ENCODE measurements around the gene KDR. TPM values are rescaled to one million over a fixed set of nuclear protein-coding genes. Genes with fewer than 3 reads are reported as not detected.
A peak's percentile ranks its signal among the peaks of the same experiment; 100 is the strongest.

Gene KDR
- total RNA-seq, 3 donors from 2014 or later, result 20.3 to 64.2 (median 40.6) TPM

DNA sequence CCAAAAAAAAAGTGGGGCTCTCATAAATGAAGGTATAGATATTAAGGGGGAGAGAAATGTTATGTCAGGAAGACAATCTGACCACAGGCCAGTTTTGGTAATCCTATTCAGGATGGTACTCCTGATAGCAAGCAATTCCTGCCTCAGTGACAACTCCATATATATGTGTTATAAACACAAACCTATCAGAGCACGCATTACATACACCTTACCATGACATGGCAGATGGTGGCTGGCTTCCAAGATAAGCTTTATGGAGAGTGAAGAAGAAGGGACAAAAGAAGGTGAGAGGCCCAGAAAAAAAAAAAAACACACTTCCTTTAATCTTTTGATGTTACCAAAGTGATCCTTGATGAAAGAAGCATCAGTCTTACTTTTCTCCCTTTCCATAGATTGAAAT lies 29.5 kb upstream of the KDR start:
- no peaks in the 10 kb centered on the region for H3K27me3 ChIP-seq
- H3K4me3 ChIP-seq, result no peak overlapping the region
- H3K4me1 ChIP-seq, result no peaks in the 10 kb centered on the region
- DNase-seq (ENCODE audit: low spot score in 2 of 2), result no peak
- intact Hi-C loops (cut with DNase I; ENCODE audit: low total_unique reads), result no loop called here
- no peak overlapping the region for H3K27ac ChIP-seq
- no peaks in the 10 kb centered on the region for H3K36me3 ChIP-seq
- no peaks in the 10 kb centered on the region for H3K9me3 ChIP-seq
- TF ChIP-seq POLR2A (IDR thresholded peaks at IDR 0.05) (no peak), POLR2AphosphoS5 (IDR thresholded peaks at IDR 0.05) (no peak)
- TF ChIP-seq, protein P1, sequence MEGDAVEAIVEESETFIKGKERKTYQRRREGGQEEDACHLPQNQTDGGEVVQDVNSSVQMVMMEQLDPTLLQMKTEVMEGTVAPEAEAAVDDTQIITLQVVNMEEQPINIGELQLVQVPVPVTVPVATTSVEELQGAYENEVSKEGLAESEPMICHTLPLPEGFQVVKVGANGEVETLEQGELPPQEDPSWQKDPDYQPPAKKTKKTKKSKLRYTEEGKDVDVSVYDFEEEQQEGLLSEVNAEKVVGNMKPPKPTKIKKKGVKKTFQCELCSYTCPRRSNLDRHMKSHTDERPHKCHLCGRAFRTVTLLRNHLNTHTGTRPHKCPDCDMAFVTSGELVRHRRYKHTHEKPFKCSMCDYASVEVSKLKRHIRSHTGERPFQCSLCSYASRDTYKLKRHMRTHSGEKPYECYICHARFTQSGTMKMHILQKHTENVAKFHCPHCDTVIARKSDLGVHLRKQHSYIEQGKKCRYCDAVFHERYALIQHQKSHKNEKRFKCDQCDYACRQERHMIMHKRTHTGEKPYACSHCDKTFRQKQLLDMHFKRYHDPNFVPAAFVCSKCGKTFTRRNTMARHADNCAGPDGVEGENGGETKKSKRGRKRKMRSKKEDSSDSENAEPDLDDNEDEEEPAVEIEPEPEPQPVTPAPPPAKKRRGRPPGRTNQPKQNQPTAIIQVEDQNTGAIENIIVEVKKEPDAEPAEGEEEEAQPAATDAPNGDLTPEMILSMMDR (IDR thresholded peaks at IDR 0.05), result no peak

DNA sequence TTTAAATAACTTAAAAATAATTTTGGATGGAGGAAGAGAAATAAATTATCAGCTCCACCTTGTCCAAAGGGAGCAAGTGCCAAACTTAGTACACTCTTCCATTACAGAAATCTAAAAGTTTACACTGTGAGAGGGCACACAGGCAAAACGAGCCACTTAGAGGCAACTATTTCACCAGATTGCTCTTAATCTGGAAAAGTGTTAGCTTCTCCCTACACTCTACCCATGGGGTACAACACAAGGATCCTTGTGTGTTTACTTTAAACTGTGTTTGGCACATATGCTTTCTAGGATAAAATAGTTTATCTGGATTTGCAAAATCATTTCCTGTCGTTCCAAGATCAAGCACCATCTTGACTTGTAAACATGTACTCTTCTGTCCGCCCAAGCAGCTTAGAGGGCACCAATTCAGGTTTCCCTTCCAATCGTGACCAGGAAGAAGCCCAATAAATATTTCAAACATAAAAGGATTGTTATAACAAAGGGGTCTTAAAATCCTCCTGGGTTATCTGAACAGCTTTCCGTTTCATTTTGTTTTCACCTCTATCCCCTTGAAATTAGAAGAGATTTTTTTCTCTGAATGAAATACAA lies 29.0 kb upstream of the KDR start:
- TF ChIP-seq POLR2AphosphoS5 (IDR thresholded peaks at IDR 0.05), result no peak
- TF ChIP-seq, protein P1 (IDR thresholded peaks at IDR 0.05), result no peak
- no peak for TF ChIP-seq POLR2A (IDR thresholded peaks at IDR 0.05)
- Histone ChIP-seq H3K27ac (no peak overlapping the region), H3K27me3 (no peaks in the 10 kb centered on the region), H3K36me3 (no peaks in the 10 kb centered on the region), H3K9me3 (no peaks in the 10 kb centered on the region), H3K4me1 (no peaks in the 10 kb centered on the region), H3K4me3 (no peak overlapping the region)
- intact Hi-C loops (cut with DNase I; ENCODE audit: low total_unique reads), result no loop called here
- DNase-seq (ENCODE audit: low spot score in 2 of 2), result no peak

DNA sequence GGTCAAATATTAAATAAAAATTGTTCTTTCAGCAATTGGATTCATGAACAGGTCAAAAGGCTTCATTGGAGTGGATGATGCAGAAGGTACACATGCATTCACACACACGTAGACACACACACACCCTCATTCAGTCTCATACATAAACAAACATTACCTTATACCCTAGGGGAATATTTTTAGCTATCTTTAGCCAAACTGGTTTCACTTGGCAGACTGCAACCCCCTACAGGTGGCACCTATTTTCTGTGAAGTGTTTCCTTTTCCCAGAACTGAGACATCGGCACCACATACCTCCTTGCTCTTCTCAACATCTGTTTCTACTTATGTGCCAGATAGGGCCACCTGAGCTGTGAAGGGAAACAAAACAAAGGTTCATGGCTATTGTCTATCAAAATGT lies 18.5 kb upstream of the KDR start:
- intact Hi-C loops (cut with DNase I; ENCODE audit: low total_unique reads), result no loop called here
- no peaks in the 10 kb centered on the region for H3K9me3 ChIP-seq
- H3K4me3 ChIP-seq, result no peak overlapping the region
- H3K4me1 ChIP-seq, result no peaks in the 10 kb centered on the region
- TF ChIP-seq, protein P1 (IDR thresholded peaks at IDR 0.05), result no peak
- TF ChIP-seq POLR2A (IDR thresholded peaks at IDR 0.05), result no peak
- TF ChIP-seq POLR2AphosphoS5 (IDR thresholded peaks at IDR 0.05), result no peak
- no peak for DNase-seq (ENCODE audit: low spot score in 2 of 2)
- H3K36me3 ChIP-seq, result no peaks in the 10 kb centered on the region
- peak overlapping the region in 1 of 2 donors; percentile 1 for H3K27ac ChIP-seq
- H3K27me3 ChIP-seq, result no peaks in the 10 kb centered on the region

DNA sequence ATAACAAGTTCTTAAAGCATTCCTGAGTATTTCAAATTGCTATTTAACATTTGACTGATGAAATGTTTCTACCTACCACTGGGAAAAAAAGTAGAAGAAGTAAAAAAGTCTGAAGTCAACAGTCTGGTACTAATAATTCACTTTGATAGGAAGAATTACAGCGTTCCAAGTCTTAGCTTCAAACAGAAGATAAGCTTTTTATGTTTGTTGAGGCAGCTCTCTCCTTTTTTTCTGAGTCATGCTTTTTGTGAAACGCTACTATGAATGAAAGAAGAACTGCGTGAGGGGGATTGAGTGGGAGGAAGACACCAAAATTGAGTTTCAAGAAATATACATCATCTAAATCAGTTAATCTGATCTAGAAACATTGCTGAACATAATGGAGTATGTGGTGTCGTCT lies 13.0 kb upstream of the KDR start:
- no peak for TF ChIP-seq POLR2AphosphoS5 (IDR thresholded peaks at IDR 0.05)
- TF ChIP-seq, protein P1 (IDR thresholded peaks at IDR 0.05), result no peak
- no peak for TF ChIP-seq POLR2A (IDR thresholded peaks at IDR 0.05)
- H3K27ac ChIP-seq, result no peak overlapping the region
- no peaks in the 10 kb centered on the region for H3K4me1 ChIP-seq
- H3K36me3 ChIP-seq, result no peaks in the 10 kb centered on the region
- no peaks in the 10 kb centered on the region for H3K27me3 ChIP-seq
- DNase-seq (ENCODE audit: low spot score in 2 of 2), result no peak
- intact Hi-C loops (cut with DNase I; ENCODE audit: low total_unique reads), result no loop called here
- no peak overlapping the region for H3K4me3 ChIP-seq
- no peaks in the 10 kb centered on the region for H3K9me3 ChIP-seq

DNA sequence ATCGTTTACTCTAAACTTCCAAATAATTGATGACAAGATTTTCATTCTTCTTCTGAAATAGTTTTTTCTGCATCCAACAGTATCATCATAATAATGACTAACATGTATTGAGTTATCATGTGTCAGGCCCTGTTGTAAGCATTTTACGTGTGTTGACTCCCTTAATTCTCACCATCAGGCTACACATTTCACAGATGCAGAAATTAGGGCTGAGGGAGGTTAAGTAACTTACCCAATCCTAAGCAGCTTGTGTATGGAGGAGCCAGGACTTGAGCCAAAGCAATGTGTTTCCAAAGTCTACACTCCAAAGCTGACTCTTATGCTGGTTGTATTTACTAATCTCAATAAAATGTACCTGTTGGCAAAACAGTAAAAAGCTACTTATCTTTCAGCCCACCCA lies 11.2 kb upstream of the KDR start:
- Histone ChIP-seq H3K9me3 (no peaks in the 10 kb centered on the region), H3K27ac (no peak overlapping the region), H3K27me3 (no peaks in the 10 kb centered on the region), H3K4me3 (no peak overlapping the region), H3K4me1 (no peaks in the 10 kb centered on the region), H3K36me3 (no peaks in the 10 kb centered on the region)
- no peak for DNase-seq (ENCODE audit: low spot score in 2 of 2)
- TF ChIP-seq, protein P1 (IDR thresholded peaks at IDR 0.05), result no peak
- TF ChIP-seq POLR2A (IDR thresholded peaks at IDR 0.05), result no peak
- no peak for TF ChIP-seq POLR2AphosphoS5 (IDR thresholded peaks at IDR 0.05)
- intact Hi-C loops (cut with DNase I; ENCODE audit: low total_unique reads), result no loop called here
